Measurements from ENCODE around the gene CCDC78. TPM values are rescaled to one million over a fixed set of nuclear protein-coding genes. Genes with fewer than 3 reads are reported as not detected.

CCDC78 gene
- total and polyA plus RNA-seq, 2 experiments from 2014 or later: 10.5 to 12.6 TPM

DNA sequence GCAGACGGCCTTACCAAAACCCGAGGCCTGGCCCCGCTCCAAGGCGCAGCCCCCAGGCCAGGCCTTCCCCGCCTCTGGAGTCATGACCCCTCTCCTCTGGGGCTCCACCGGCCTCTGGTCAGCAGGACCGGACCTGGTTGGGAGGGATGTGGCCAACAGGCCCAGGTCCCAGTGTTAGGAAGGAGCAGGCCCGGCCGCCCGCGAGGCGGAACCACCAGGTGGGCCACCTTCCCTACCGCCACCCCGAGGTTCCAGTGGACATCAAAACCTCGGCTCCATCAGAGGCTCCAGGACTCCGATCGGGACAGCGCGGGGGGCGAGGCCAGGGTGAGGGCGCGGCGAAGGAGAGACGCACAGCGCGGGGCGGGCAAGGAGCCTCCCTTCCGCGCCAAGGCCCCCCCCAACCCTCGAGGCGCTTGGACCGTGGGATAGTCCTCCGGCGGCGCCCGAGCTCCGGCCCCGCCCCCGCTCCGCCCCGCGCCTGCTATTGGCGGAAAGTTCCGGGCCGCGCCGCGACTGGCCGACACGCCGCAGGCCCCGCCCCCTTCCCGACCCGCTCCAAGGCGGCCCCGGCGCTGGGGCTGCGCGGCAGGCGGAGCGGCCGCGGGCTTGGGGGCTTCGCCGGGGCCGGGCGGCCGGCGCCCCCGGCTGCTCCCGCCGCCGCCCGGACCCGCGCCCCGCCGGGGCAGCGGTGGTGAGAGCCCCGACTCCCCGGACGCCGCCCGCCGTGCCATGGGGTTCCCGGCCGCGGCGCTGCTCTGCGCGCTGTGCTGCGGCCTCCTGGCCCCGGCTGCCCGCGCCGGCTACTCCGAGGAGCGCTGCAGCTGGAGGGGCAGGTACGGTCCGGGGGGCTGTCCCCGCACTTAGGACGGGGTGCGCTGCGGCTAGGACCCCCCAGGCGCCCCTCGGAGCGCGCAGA is 11.4 kb downstream of the CCDC78 start, which contains the start of gene METRN:
METRN (plus strand) TSS at position 561 of the 919 bp plus-strand sequence; CDS start at position 733, 172 bp downstream.
- peaks cover 6% of the 10 kb centered on the region; the same call in 1 of the 2 replicates for H3K4me1 ChIP-seq (ENCODE audit: insufficient read depth)
- peak within 1 kb of the TSS; percentile 76 for H2AFZ ChIP-seq

DNA sequence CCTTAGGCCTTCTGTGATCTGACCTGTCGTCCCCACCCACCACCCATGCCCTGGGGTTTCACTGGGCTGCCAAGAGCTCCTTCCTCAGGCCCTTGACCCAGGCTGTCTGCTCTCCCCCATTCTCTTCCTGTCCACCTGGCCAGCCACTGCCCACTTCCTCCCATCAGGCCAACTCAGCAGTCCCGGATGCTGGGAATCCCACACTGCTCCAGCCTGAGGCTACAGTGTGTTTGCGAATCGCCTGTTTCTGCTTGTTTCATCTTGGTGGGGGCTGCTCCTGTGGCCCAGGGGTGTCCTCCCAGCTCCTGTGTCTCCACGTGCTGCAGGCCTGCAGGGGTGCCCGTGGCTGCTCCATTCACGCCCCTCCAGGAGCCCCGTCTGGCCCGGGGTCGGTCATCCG is 12.2 kb downstream of the CCDC78 start:
- Mint-ChIP-seq H3K27ac (no peak overlapping the region), H3K4me1 (peaks cover 5% of the 10 kb centered on the region; the same call in 2 of the 3 replicates)
- TF ChIP-seq POLR2AphosphoS5 (IDR thresholded peaks at IDR 0.05; ENCODE audit: low read depth): no peak
- TF ChIP-seq JUNB (IDR thresholded peaks at IDR 0.05; ENCODE audit: unreplicated experiment): no peak
- TF ChIP-seq STAT1 (IDR thresholded peaks at IDR 0.05; ENCODE audit: unreplicated experiment): no peak
- TF ChIP-seq EZH2phosphoT487 (IDR thresholded peaks at IDR 0.05; ENCODE audit: unreplicated experiment): no peak
- TF ChIP-seq, protein P1, sequence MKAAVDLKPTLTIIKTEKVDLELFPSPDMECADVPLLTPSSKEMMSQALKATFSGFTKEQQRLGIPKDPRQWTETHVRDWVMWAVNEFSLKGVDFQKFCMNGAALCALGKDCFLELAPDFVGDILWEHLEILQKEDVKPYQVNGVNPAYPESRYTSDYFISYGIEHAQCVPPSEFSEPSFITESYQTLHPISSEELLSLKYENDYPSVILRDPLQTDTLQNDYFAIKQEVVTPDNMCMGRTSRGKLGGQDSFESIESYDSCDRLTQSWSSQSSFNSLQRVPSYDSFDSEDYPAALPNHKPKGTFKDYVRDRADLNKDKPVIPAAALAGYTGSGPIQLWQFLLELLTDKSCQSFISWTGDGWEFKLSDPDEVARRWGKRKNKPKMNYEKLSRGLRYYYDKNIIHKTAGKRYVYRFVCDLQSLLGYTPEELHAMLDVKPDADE (IDR thresholded peaks at IDR 0.05): no peak
- no peak for TF ChIP-seq ZNF331 (CRISPR knock-in tag; IDR thresholded peaks at IDR 0.05; ENCODE audit: low read depth)
- no peak for TF ChIP-seq EZH2 (IDR thresholded peaks at IDR 0.05; ENCODE audit: low read depth, unreplicated experiment)
- no peak for TF ChIP-seq ZNF114 (CRISPR knock-in tag; IDR thresholded peaks at IDR 0.05)
- no peak for TF ChIP-seq CREB1 (CRISPR knock-in tag; IDR thresholded peaks at IDR 0.05; ENCODE audit: low read depth)
- no peak for TF ChIP-seq NANOG (IDR thresholded peaks at IDR 0.05; ENCODE audit: borderline replicate concordance)

More for the DNA sequence above, 11.4 kb downstream of the CCDC78 start, which contains the start of gene METRN:
- Mint-ChIP-seq H3K4me3 (peak within 1 kb of the TSS; percentile 64), H3K4me1 (peaks cover 8% of the 10 kb centered on the region; the same call in 2 of the 3 replicates), H3K27ac (no peak within 1 kb of the TSS), H3K9me3 (peaks cover 4% of the 10 kb centered on the region; the same call in 1 of the 3 replicates), H3K36me3 (ENCODE audit: low read depth) (no peaks in the 10 kb centered on the region), H3K27me3 (ENCODE audit: insufficient read depth, low read depth, poor library complexity) (peaks cover 37% of the 10 kb centered on the region)
- H3K36me3 ChIP-seq (ENCODE audit: insufficient read depth): no peaks in the 10 kb centered on the region
- H3K79me2 ChIP-seq (replicated peaks; ENCODE audit: insufficient read depth): no peaks in the 10 kb centered on the region
- no peaks in the 10 kb centered on the region for H4K20me1 ChIP-seq (replicated peaks; ENCODE audit: insufficient read depth)
- DNase-seq (ENCODE audit: low spot score) (peak; percentile 95), ATAC-seq (peak; percentile 44)
- H3K27me3 ChIP-seq (ENCODE audit: insufficient read depth): peaks cover 53% of the 10 kb centered on the region
- peak; percentile 28 for TF ChIP-seq POLR2AphosphoS5 (IDR thresholded peaks at IDR 0.05; ENCODE audit: low read depth)
- TF ChIP-seq, protein P2, sequence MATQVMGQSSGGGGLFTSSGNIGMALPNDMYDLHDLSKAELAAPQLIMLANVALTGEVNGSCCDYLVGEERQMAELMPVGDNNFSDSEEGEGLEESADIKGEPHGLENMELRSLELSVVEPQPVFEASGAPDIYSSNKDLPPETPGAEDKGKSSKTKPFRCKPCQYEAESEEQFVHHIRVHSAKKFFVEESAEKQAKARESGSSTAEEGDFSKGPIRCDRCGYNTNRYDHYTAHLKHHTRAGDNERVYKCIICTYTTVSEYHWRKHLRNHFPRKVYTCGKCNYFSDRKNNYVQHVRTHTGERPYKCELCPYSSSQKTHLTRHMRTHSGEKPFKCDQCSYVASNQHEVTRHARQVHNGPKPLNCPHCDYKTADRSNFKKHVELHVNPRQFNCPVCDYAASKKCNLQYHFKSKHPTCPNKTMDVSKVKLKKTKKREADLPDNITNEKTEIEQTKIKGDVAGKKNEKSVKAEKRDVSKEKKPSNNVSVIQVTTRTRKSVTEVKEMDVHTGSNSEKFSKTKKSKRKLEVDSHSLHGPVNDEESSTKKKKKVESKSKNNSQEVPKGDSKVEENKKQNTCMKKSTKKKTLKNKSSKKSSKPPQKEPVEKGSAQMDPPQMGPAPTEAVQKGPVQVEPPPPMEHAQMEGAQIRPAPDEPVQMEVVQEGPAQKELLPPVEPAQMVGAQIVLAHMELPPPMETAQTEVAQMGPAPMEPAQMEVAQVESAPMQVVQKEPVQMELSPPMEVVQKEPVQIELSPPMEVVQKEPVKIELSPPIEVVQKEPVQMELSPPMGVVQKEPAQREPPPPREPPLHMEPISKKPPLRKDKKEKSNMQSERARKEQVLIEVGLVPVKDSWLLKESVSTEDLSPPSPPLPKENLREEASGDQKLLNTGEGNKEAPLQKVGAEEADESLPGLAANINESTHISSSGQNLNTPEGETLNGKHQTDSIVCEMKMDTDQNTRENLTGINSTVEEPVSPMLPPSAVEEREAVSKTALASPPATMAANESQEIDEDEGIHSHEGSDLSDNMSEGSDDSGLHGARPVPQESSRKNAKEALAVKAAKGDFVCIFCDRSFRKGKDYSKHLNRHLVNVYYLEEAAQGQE (IDR thresholded peaks at IDR 0.05; ENCODE audit: unreplicated experiment): no peak
- peak within 1 kb of the TSS; percentile 59 for H3K4me3 ChIP-seq
- H3F3A ChIP-seq (replicated peaks; ENCODE audit: low read depth): no peaks in the 10 kb centered on the region
- no peaks in the 10 kb centered on the region for H3K9me2 ChIP-seq (ENCODE audit: insufficient read depth)
- peak within 1 kb of the TSS; percentile 81 for H3K4me2 ChIP-seq
- no peak within 1 kb of the TSS for H3K27ac ChIP-seq (ENCODE audit: low read depth)

More for the DNA sequence above, 12.2 kb downstream of the CCDC78 start:
- DNase-seq (ENCODE audit: low spot score) (no peak), ATAC-seq (no peak)
- no peak overlapping the region for H3K4me2 ChIP-seq
- H3K4me3 ChIP-seq: peak overlapping the region; percentile 47; the same call in 1 of the 2 replicates
- H3K9me2 ChIP-seq (ENCODE audit: insufficient read depth): no peaks in the 10 kb centered on the region
- H3F3A ChIP-seq (replicated peaks; ENCODE audit: low read depth): no peaks in the 10 kb centered on the region
- no peak overlapping the region; the same call in 1 of the 2 replicates for H2AFZ ChIP-seq
- H3K4me1 ChIP-seq (ENCODE audit: insufficient read depth): peaks cover 4% of the 10 kb centered on the region; the same call in 1 of the 2 replicates
- no peaks in the 10 kb centered on the region for H4K20me1 ChIP-seq (replicated peaks; ENCODE audit: insufficient read depth)
- peaks cover 54% of the 10 kb centered on the region for H3K27me3 ChIP-seq (ENCODE audit: insufficient read depth)
- Mint-ChIP-seq H3K27me3 (ENCODE audit: insufficient read depth, low read depth, poor library complexity) (peaks cover 42% of the 10 kb centered on the region), H3K9me3 (peaks cover 4% of the 10 kb centered on the region; the same call in 1 of the 3 replicates), H3K4me3 (no peak overlapping the region), H3K36me3 (ENCODE audit: low read depth) (no peaks in the 10 kb centered on the region)
- H3K27ac ChIP-seq (ENCODE audit: low read depth): no peak overlapping the region
- H3K79me2 ChIP-seq (replicated peaks; ENCODE audit: insufficient read depth): no peaks in the 10 kb centered on the region
- no peaks in the 10 kb centered on the region for H3K36me3 ChIP-seq (ENCODE audit: insufficient read depth)

Data from GM23338 (cell line).